A673 (cell line): Measurements from ENCODE around the gene ASPDH.

Experiments used
- EZH2 ChIP-seq: fragments of 200-600 bp; sonication (generic); IDR thresholded peaks from 2 replicates; pipeline ENCODE4 v1.6.1; 2017; ENCODE audit warnings: borderline replicate concordance, low read depth, mild to moderate bottlenecking, mixed read lengths, antibody characterized with exemption, low read length; ENCODE audit not compliant: poor library complexity, severe bottlenecking
- TF ChIP-seq, protein P1 (sequence below): fragments of 300-800, 200-600 bp; sonication (generic); conservative IDR thresholded peaks from 2 replicates; pipeline ENCODE4 v1.5.1; 2017; ENCODE audit warnings: low read depth, mild to moderate bottlenecking, antibody characterized with exemption, low read length, moderate library complexity, mixed read lengths

GRCh38 chr19:50513746-50514345 is at the start of gene ASPDH:
- TF ChIP-seq, protein P1, sequence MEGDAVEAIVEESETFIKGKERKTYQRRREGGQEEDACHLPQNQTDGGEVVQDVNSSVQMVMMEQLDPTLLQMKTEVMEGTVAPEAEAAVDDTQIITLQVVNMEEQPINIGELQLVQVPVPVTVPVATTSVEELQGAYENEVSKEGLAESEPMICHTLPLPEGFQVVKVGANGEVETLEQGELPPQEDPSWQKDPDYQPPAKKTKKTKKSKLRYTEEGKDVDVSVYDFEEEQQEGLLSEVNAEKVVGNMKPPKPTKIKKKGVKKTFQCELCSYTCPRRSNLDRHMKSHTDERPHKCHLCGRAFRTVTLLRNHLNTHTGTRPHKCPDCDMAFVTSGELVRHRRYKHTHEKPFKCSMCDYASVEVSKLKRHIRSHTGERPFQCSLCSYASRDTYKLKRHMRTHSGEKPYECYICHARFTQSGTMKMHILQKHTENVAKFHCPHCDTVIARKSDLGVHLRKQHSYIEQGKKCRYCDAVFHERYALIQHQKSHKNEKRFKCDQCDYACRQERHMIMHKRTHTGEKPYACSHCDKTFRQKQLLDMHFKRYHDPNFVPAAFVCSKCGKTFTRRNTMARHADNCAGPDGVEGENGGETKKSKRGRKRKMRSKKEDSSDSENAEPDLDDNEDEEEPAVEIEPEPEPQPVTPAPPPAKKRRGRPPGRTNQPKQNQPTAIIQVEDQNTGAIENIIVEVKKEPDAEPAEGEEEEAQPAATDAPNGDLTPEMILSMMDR, result no peak
- no peak for TF ChIP-seq EZH2
